ENCODE measurements around the gene PITPNB.

DNA sequence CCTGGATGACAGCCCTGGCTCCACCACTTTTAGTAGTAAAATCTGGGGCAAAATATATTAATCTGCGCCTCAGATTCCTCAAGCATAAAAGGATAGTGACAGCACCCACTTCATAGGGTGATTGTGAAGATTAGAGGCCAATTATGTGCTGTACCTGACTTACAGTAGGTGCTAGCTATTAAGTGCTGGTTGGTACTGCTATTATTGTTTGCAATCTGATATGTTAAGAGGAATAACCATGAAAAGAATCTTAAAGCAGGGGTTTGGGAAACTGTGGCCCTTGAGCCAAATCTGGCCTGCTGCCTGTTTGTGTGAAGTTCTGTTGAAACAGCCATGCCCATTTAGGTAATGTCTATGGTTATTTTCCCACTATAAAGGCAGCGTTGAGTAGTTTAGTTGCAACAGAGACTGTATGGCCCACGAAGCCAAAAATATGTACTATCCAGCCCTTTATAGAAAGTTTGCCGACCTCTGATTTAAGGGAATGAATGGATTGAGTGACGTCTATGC lies 72.8 kb downstream of the PITPNB start:
- TF ChIP-seq, protein P1, sequence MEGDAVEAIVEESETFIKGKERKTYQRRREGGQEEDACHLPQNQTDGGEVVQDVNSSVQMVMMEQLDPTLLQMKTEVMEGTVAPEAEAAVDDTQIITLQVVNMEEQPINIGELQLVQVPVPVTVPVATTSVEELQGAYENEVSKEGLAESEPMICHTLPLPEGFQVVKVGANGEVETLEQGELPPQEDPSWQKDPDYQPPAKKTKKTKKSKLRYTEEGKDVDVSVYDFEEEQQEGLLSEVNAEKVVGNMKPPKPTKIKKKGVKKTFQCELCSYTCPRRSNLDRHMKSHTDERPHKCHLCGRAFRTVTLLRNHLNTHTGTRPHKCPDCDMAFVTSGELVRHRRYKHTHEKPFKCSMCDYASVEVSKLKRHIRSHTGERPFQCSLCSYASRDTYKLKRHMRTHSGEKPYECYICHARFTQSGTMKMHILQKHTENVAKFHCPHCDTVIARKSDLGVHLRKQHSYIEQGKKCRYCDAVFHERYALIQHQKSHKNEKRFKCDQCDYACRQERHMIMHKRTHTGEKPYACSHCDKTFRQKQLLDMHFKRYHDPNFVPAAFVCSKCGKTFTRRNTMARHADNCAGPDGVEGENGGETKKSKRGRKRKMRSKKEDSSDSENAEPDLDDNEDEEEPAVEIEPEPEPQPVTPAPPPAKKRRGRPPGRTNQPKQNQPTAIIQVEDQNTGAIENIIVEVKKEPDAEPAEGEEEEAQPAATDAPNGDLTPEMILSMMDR (IDR thresholded peaks at IDR 0.05) = no peak
- TF ChIP-seq EP300 (IDR thresholded peaks at IDR 0.05; ENCODE audit: low read depth) (no peak), POLR2A (IDR thresholded peaks at IDR 0.05) (no peak), POLR2AphosphoS5 (IDR thresholded peaks at IDR 0.05) (no peak)
